Measurements from ENCODE around the gene DLGAP1.

DLGAP1 gene

DNA sequence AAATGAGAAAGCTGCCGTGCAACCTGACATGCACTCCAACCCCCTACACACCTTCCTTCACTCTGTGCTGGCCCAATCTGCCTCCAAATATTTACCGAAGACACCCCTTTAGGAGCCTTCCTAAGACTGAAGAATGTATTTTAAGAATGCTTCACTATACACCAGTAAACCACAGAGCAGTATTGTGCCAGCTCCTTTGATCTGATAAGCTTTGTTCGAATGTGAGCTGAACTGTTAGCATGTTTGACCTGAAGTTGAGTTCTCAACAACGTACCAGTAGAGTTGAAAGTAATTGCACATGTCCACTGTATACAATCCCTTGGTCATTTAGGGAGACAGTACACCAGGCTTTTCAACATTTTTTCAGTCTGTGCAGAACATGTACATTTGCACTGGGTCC, 745.9 kb downstream of the DLGAP1 start:
- H3K9me2 ChIP-seq (ENCODE audit: low read depth, low read length), result no peaks in the 10 kb centered on the region
- H3F3A ChIP-seq (ENCODE audit: insufficient read depth, low read length), result no peaks in the 10 kb centered on the region
- peaks cover 64% of the 10 kb centered on the region for H3K4me1 ChIP-seq (ENCODE audit: insufficient read depth, low read length, severe bottlenecking)
- TF ChIP-seq EZH2 (IDR thresholded peaks at IDR 0.05; ENCODE audit: borderline replicate concordance, low read length), result no peak
- TF ChIP-seq, protein P1, sequence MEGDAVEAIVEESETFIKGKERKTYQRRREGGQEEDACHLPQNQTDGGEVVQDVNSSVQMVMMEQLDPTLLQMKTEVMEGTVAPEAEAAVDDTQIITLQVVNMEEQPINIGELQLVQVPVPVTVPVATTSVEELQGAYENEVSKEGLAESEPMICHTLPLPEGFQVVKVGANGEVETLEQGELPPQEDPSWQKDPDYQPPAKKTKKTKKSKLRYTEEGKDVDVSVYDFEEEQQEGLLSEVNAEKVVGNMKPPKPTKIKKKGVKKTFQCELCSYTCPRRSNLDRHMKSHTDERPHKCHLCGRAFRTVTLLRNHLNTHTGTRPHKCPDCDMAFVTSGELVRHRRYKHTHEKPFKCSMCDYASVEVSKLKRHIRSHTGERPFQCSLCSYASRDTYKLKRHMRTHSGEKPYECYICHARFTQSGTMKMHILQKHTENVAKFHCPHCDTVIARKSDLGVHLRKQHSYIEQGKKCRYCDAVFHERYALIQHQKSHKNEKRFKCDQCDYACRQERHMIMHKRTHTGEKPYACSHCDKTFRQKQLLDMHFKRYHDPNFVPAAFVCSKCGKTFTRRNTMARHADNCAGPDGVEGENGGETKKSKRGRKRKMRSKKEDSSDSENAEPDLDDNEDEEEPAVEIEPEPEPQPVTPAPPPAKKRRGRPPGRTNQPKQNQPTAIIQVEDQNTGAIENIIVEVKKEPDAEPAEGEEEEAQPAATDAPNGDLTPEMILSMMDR (IDR thresholded peaks at IDR 0.05; ENCODE audit: low read length), result no peak
- no peaks in the 10 kb centered on the region for H3K27me3 ChIP-seq (ENCODE audit: insufficient read depth, low read length)
- H3K9me3 ChIP-seq (ENCODE audit: low read length), result no peaks in the 10 kb centered on the region
- H4K20me1 ChIP-seq (ENCODE audit: insufficient read depth, low read length), result no peaks in the 10 kb centered on the region
- peak overlapping the region; percentile 37; the same call in 1 of the 2 replicates for H3K4me2 ChIP-seq (ENCODE audit: low read length)
- H2AFZ ChIP-seq (ENCODE audit: low read length), result no peak overlapping the region
- no peak overlapping the region for H3K4me3 ChIP-seq (ENCODE audit: low read depth, low read length, poor library complexity, severe bottlenecking)
- H3K36me3 ChIP-seq (ENCODE audit: insufficient read depth, low read length), result no peaks in the 10 kb centered on the region
- no peaks in the 10 kb centered on the region for H3K79me2 ChIP-seq (ENCODE audit: insufficient read depth, low read length)
- peak overlapping the region; percentile 36; the same call in 1 of the 2 replicates for H3K9ac ChIP-seq (ENCODE audit: low read length)
- H3K27ac ChIP-seq (ENCODE audit: low read depth, low read length, poor library complexity, severe bottlenecking), result peak overlapping the region; percentile 100

DNA sequence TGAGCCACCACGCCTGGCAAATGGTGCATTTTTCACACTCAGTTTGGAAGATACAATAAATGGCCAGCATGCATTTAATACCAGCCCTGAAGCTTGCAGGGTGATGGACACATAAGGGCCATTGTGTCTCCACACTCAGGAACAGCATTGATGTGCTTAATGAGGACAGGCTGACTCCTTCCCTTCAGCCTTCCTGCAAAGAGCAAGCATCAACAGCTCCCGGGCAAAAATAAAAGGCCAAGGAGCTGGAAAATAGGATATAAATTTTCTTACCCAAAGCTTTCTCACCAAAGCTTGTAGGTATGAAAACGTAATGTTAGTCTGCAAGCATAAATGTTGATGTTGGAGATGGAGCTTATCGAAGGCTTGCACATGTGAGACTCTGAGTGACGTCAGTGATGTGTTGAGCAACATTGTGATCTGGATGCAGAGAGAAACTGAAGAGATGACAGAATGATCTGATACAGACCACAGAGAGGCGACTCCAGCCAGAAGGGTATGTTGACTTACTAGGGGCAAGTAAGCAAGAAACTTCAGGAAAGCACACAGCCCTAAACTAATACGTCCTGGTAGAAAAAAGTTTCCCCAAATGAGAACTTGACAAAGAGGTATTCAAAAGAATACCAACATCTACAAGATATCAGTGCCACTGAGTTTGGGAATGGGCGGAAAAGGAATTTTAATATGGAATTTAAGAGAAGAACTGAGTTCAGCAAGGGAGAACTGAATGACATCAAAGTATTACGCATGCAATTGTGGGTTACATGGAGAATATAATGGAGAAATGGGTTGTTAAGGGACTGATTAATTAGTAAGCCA, 748.6 kb downstream of the DLGAP1 start:
- Histone ChIP-seq H3K36me3 (ENCODE audit: insufficient read depth, low read length) (no peaks in the 10 kb centered on the region), H3K4me3 (ENCODE audit: low read depth, low read length, poor library complexity, severe bottlenecking) (no peak overlapping the region), H3K9me2 (ENCODE audit: low read depth, low read length) (no peaks in the 10 kb centered on the region), H3K9ac (ENCODE audit: low read length) (no peak overlapping the region), H3K27me3 (ENCODE audit: insufficient read depth, low read length) (no peaks in the 10 kb centered on the region), H3K4me1 (ENCODE audit: insufficient read depth, low read length, severe bottlenecking) (peaks cover 45% of the 10 kb centered on the region), H3K27ac (ENCODE audit: low read depth, low read length, poor library complexity, severe bottlenecking) (peak overlapping the region; percentile 17), H3K79me2 (ENCODE audit: insufficient read depth, low read length) (no peaks in the 10 kb centered on the region), H2AFZ (ENCODE audit: low read length) (no peak overlapping the region), H3K9me3 (ENCODE audit: low read length) (no peaks in the 10 kb centered on the region), H3F3A (ENCODE audit: insufficient read depth, low read length) (no peaks in the 10 kb centered on the region), H3K4me2 (ENCODE audit: low read length) (no peak overlapping the region), H4K20me1 (ENCODE audit: insufficient read depth, low read length) (no peaks in the 10 kb centered on the region)
- TF ChIP-seq, protein P1 (IDR thresholded peaks at IDR 0.05; ENCODE audit: low read length), result no peak
- no peak for TF ChIP-seq EZH2 (IDR thresholded peaks at IDR 0.05; ENCODE audit: borderline replicate concordance, low read length)

DNA sequence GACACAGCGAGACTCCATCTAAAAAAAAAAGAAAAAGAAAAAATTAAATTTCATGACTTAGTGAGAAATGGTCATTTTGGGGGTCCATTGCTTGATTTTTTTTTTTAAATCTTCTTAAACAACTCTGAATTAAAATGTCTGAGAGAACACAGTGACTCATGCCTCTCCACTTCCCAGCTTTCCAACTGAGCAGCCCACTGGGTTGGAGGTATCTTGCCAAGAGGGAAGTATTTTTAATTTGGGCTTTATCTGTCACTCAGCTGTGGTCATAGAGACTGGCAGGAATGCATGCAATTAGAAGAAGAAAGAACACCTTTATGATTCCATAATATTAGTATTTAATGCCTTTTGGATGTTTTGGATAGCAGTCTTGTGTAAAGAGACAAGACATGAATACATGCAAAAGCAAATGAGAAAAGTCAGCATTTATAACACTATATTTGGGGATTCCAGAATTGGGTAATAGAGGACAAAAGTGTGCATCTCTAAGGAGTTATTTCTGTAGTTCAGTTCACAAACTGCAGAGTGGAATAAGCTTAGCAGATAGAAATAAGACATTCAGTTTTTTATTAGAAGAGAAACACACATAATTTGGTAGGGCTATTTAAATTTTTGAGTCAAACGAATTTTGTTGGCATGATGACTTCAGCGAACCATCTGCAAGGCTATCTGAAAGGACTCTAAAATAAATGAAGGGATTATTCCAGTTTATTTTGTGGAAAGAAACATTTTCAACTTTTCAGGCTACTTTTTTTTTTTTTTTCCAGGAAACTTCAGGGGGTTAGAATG, 750.4 kb downstream of the DLGAP1 start:
- Histone ChIP-seq H3K27ac (ENCODE audit: low read depth, low read length, poor library complexity, severe bottlenecking) (no peak overlapping the region), H3K4me1 (ENCODE audit: insufficient read depth, low read length, severe bottlenecking) (peaks cover 34% of the 10 kb centered on the region), H3K9ac (ENCODE audit: low read length) (no peak overlapping the region), H3K9me3 (ENCODE audit: low read length) (no peaks in the 10 kb centered on the region), H3K4me3 (ENCODE audit: low read depth, low read length, poor library complexity, severe bottlenecking) (no peak overlapping the region), H4K20me1 (ENCODE audit: insufficient read depth, low read length) (no peaks in the 10 kb centered on the region), H3K36me3 (ENCODE audit: insufficient read depth, low read length) (no peaks in the 10 kb centered on the region), H3F3A (ENCODE audit: insufficient read depth, low read length) (no peaks in the 10 kb centered on the region), H3K4me2 (ENCODE audit: low read length) (no peak overlapping the region), H3K79me2 (ENCODE audit: insufficient read depth, low read length) (no peaks in the 10 kb centered on the region), H3K27me3 (ENCODE audit: insufficient read depth, low read length) (no peaks in the 10 kb centered on the region), H3K9me2 (ENCODE audit: low read depth, low read length) (no peaks in the 10 kb centered on the region), H2AFZ (ENCODE audit: low read length) (no peak overlapping the region)
- no peak for TF ChIP-seq EZH2 (IDR thresholded peaks at IDR 0.05; ENCODE audit: borderline replicate concordance, low read length)
- TF ChIP-seq, protein P1 (IDR thresholded peaks at IDR 0.05; ENCODE audit: low read length), result no peak

All from OCI-LY1 (cell line).